SU-DHL-6 (cell line): ENCODE measurements around the gene PAIP2.

ENCODE experiments used
- H2AFZ ChIP-seq: fragments of 200-600 bp; sonication (generic); 2 replicates; pipeline ENCODE4 v1.6.1; 2014; ENCODE audit warnings: low read depth, mild to moderate bottlenecking, moderate library complexity, mixed read lengths, antibody characterized with exemption, low read length; ENCODE audit not compliant: severe bottlenecking
- H3F3A ChIP-seq: fragments of 200-600 bp; shearing (Covaris generic); 2 replicates; pipeline ENCODE4 v1.6.0; 2016; ENCODE audit warnings: antibody characterized with exemption, mild to moderate bottlenecking; ENCODE audit not compliant: insufficient read depth
- H3K27ac ChIP-seq: fragments of 200-600 bp; sonication (generic); 2 replicates; pipeline ENCODE4 v1.5.1; 2016; ENCODE audit warnings: low read depth, mild to moderate bottlenecking, low read length, moderate library complexity, mixed read lengths
- H3K27me3 ChIP-seq: fragments of 200-600 bp; sonication (generic), shearing (Covaris generic); 2 replicates; pipeline ENCODE4 v1.6.0; 2014; ENCODE audit warnings: mild to moderate bottlenecking, low read length
- H3K36me3 ChIP-seq: fragments of 200-600 bp; sonication (generic); 2 replicates; pipeline ENCODE4 v1.6.1; 2014; ENCODE audit warnings: mild to moderate bottlenecking, low read length, mixed read lengths
- H3K4me2 ChIP-seq: fragments of 300-600, 200-600 bp; shearing (Covaris generic), sonication (generic); 2 replicates; pipeline ENCODE4 v1.6.0; 2014; ENCODE audit warnings: low read length, low read depth, mild to moderate bottlenecking; ENCODE audit not compliant: poor library complexity, severe bottlenecking
- H3K4me3 ChIP-seq: fragments of 200-600 bp; sonication (generic); 2 replicates; pipeline ENCODE4 v1.5.1; 2014; ENCODE audit warnings: antibody characterized with exemption, low read length, mild to moderate bottlenecking, mixed read lengths; ENCODE audit not compliant: insufficient read depth, poor library complexity, severe bottlenecking
- H3K79me2 ChIP-seq: fragments of 200-600 bp; sonication (generic); 2 replicates; pipeline ENCODE4 v1.6.1; 2014; ENCODE audit warnings: mild to moderate bottlenecking, low read length, moderate library complexity; ENCODE audit not compliant: insufficient read depth
- H3K9ac ChIP-seq: fragments of 200-600 bp; sonication (generic); 2 replicates; pipeline ENCODE4 v1.7.0; 2014; ENCODE audit warnings: mild to moderate bottlenecking, low read length
- H3K9me2 ChIP-seq: fragments of 200-600 bp; sonication (generic); replicated peaks from 2 replicates; pipeline ENCODE4 v1.6.1; 2014; ENCODE audit warnings: low read length; ENCODE audit not compliant: insufficient read depth
- H3K9me3 ChIP-seq: fragments of 200-600 bp; sonication (generic); 2 replicates; pipeline ENCODE4 v1.6.1; 2014; ENCODE audit warnings: low read length, mixed read lengths; ENCODE audit not compliant: insufficient read depth
- H4K20me1 ChIP-seq: fragments of 200-600 bp; sonication (generic); 2 replicates; pipeline ENCODE4 v1.6.1; 2014; ENCODE audit warnings: low read depth, mild to moderate bottlenecking, antibody characterized with exemption, low read length, moderate library complexity, mixed read lengths
- CTCF ChIP-seq: fragments of 200-600 bp; sonication (generic); IDR thresholded peaks from one replicate; pipeline ENCODE4 v1.5.1; 2017; ENCODE audit warnings: antibody characterized with exemption, mild to moderate bottlenecking, low read length, moderate library complexity; ENCODE audit not compliant: insufficient read depth, poor library complexity, severe bottlenecking
- EZH2phosphoT487 ChIP-seq: fragments of 200-600 bp; sonication (generic), shearing (Covaris generic); conservative IDR thresholded peaks from 2 replicates; pipeline ENCODE4 v1.6.1; 2018; ENCODE audit warnings: mild to moderate bottlenecking, antibody characterized with exemption, low read length, moderate library complexity, mixed read lengths

The PAIP2 gene

GRCh38 chr5:139383993-139384590 lies 42.4 kb downstream of the PAIP2 start:
- no peaks in the 10 kb centered on the region for H3K36me3 ChIP-seq
- no peak overlapping the region for H2AFZ ChIP-seq
- H3K27ac ChIP-seq = no peak overlapping the region
- H3K79me2 ChIP-seq = peaks cover 2% of the 10 kb centered on the region; the same call in 1 of the 2 replicates
- TF ChIP-seq CTCF (no peak), EZH2phosphoT487 (no peak)
- H3K4me2 ChIP-seq = no peak overlapping the region
- H3K27me3 ChIP-seq = no peaks in the 10 kb centered on the region
- H3K4me3 ChIP-seq = no peak overlapping the region
- H3F3A ChIP-seq = peaks cover 44% of the 10 kb centered on the region
- H4K20me1 ChIP-seq = no peaks in the 10 kb centered on the region
- no peaks in the 10 kb centered on the region for H3K9me2 ChIP-seq
- no peaks in the 10 kb centered on the region for H3K9me3 ChIP-seq
- H3K9ac ChIP-seq = no peak overlapping the region

- H3K9ac ChIP-seq = peak overlapping the region; percentile 23; the same call in 1 of the 2 replicates
- H3K4me2 ChIP-seq = peak overlapping the region; percentile 19
- peaks cover 6% of the 10 kb centered on the region; the same call in 1 of the 2 replicates for H3K79me2 ChIP-seq
- peaks cover 48% of the 10 kb centered on the region for H3F3A ChIP-seq
- H3K9me3 ChIP-seq = no peaks in the 10 kb centered on the region
- H3K36me3 ChIP-seq = no peaks in the 10 kb centered on the region
- no peak for TF ChIP-seq CTCF
- H3K27me3 ChIP-seq = no peaks in the 10 kb centered on the region
- H3K27ac ChIP-seq = peak overlapping the region; percentile 50; the same call in 1 of the 2 replicates
- H4K20me1 ChIP-seq = no peaks in the 10 kb centered on the region
- H2AFZ ChIP-seq = no peak overlapping the region
- H3K9me2 ChIP-seq = no peaks in the 10 kb centered on the region
- no peak overlapping the region for H3K4me3 ChIP-seq
Observed at GRCh38 chr5:139384591-139385051, 43.0 kb downstream of the PAIP2 start.

DNA sequence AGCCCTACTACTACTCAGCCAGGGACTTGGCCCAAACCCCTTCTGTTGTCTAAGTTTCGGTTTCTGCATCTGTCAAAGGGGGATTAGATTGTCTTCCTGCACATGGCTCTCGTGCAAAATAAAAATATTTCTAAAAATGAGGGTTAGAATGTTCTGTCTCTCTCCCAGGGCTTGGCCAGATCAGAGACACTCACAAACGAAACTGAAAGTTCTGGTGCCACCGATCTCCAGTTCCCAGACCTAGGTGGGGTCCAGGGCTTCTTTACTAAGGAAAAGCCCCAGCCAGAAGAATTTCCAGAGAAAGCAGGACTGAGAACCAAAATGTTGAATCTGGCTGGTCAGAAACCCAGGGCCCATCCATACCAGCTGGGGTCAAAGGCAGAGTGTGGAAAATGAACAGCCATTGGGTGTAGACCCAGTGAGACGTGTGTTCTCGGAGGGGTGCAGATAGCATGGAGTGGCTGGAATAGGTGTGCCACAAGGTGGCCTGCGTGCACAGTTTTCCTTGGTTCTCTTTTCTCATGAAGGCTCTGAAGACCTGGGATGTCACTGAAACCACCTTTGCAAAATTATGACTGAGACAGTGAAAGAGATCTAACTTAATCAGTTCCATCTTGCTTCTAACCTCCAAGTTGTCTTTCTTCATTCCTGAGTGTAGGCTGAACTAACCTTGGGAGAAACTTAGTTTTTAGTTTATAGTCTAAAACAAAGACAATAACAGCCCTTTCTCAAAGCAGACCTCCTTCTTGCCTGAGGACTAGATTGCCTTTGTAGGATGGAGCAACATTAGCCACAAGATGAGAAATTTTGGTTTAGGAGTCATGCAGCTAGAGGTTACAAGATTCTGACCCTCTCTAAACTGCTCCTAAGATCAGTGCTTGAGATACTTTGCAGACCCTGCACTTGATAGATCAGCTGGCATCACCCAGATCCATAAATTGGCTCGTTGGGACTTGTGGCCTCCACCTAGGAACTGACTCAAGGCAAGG lies 43.7 kb downstream of the PAIP2 start:
- Histone ChIP-seq H3K79me2 (peaks cover 6% of the 10 kb centered on the region; the same call in 1 of the 2 replicates), H3K4me3 (no peak overlapping the region), H3K9ac (peak overlapping the region; percentile 23; the same call in 1 of the 2 replicates), H3K27ac (peak overlapping the region; percentile 50), H3K36me3 (no peaks in the 10 kb centered on the region), H3K9me3 (no peaks in the 10 kb centered on the region), H3K9me2 (no peaks in the 10 kb centered on the region), H2AFZ (no peak overlapping the region), H3K4me2 (peak overlapping the region; percentile 19), H3F3A (peaks cover 54% of the 10 kb centered on the region), H4K20me1 (no peaks in the 10 kb centered on the region), H3K27me3 (no peaks in the 10 kb centered on the region)
- TF ChIP-seq CTCF (no peak), EZH2phosphoT487 (no peak)
